AG04450 (cell line): ENCODE data around the gene GRIA4. TPM values are rescaled to one million over a fixed set of nuclear protein-coding genes. Genes with fewer than 3 reads are reported as not detected.

Experiments used
- CTCF ChIA-PET: fragments of 300-600, 350-600 bp; formaldehyde crosslinking; extraction: SDS; loops from one replicate; lab custom pipeline; 2022; ENCODE audit warnings: antibody characterized with exemption, inconsistent platforms; lab: Charles Lee
- POLR2A ChIA-PET: fragments of 350-600 bp; formaldehyde crosslinking; extraction: SDS; loops from one replicate; lab custom pipeline; 2021; ENCODE audit warnings: antibody characterized with exemption, inconsistent platforms; lab: Yijun Ruan, JAX
- DNase-seq: peaks from one replicate; pipeline ENCODE4 v3.0.0-alpha.2; 2011; ENCODE audit warnings: low read depth, low spot score
- H3K27ac ChIP-seq: one replicate; pipeline ENCODE4 v1.5.1; 2012; ENCODE audit warnings: low read depth, low read length, control low read depth
- H3K27me3 ChIP-seq: one replicate; pipeline ENCODE4 v1.6.0; 2012; ENCODE audit warnings: low read length; ENCODE audit not compliant: control insufficient read depth, insufficient read depth
- H3K4me3 ChIP-seq: 2 replicates; pipeline ENCODE4 v1.5.1; 2011; ENCODE audit warnings: mild to moderate bottlenecking, low read depth, low read length, control low read depth
- H3K9me3 ChIP-seq: 2 replicates; pipeline ENCODE4 v1.5.1; 2012; ENCODE audit warnings: low read length; ENCODE audit not compliant: control insufficient read depth, insufficient read depth
- polyA plus RNA-seq: library from polyadenylated mRNA; depleted of rRNA; stranded (reverse); fragments of >200 nt; gene quantifications from 2 replicates; pipeline ENCODE4 v1.2.3, GENCODE V29; 2011
- TF ChIP-seq, protein P1 (sequence below): IDR thresholded peaks from 2 replicates; pipeline ENCODE4 v1.5.1; 2011; ENCODE audit warnings: low read depth, low read length, control low read depth, inconsistent platforms

Gene GRIA4
- polyA plus RNA-seq, 1 experiment: 0.64 TPM

DNA sequence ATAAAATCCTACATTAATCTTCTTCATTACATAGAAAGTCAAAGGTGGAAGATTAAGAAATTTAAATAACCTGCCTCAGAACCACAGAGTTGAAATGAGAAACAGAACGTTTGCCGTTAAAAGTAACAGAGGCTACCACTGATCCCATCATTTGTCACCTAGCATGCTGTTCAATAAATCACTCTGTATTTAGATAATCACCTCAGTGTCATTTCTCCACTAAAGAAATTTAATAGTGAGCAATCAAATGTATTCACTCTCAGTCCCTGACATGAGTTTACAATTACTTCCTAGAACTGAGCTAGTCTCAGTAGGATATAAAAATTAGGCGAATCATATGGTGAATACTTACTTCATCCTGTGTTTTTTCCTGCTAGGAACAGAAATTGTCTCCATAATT lies 242.5 kb downstream of the GRIA4 start:
- no peak for DNase-seq
- TF ChIP-seq, protein P1, sequence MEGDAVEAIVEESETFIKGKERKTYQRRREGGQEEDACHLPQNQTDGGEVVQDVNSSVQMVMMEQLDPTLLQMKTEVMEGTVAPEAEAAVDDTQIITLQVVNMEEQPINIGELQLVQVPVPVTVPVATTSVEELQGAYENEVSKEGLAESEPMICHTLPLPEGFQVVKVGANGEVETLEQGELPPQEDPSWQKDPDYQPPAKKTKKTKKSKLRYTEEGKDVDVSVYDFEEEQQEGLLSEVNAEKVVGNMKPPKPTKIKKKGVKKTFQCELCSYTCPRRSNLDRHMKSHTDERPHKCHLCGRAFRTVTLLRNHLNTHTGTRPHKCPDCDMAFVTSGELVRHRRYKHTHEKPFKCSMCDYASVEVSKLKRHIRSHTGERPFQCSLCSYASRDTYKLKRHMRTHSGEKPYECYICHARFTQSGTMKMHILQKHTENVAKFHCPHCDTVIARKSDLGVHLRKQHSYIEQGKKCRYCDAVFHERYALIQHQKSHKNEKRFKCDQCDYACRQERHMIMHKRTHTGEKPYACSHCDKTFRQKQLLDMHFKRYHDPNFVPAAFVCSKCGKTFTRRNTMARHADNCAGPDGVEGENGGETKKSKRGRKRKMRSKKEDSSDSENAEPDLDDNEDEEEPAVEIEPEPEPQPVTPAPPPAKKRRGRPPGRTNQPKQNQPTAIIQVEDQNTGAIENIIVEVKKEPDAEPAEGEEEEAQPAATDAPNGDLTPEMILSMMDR: no peak
- H3K27me3 ChIP-seq: no peaks in the 10 kb centered on the region
- H3K4me3 ChIP-seq: no peak overlapping the region
- POLR2A ChIA-PET: no interaction called here
- H3K27ac ChIP-seq: no peak overlapping the region
- no peaks in the 10 kb centered on the region for H3K9me3 ChIP-seq
- CTCF ChIA-PET: interaction anchor here (5.9 kb wide), 1 partner anchor 11 kb away, joined by 45 read pairs; no protein-coding TSS in a partner anchor

DNA sequence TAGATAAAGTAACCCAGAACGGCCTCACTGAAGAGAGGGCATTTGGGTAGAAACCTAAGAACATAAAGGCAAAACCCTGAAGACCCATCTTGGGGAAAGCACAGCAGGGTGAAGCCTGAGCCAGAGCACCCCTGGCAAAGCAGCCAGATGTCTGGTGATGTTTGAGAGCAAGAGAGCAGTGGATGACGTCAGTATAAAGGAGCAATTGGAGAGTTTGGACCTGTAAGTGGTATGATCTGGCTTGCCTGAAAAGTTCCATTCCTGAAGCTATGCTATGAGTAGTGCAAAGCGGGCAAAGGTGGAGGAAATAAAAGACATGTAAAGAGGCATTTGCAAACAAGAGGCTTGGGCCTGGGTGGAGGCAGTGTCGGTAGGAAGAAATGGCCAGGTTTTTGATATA lies 244.4 kb downstream of the GRIA4 start:
- H3K4me3 ChIP-seq: no peak overlapping the region
- ChIA-PET CTCF (interaction anchor here (5.9 kb wide), 1 partner anchor 9 kb away, joined by 45 read pairs; no protein-coding TSS in a partner anchor), POLR2A (no interaction called here)
- no peak for DNase-seq
- TF ChIP-seq, protein P1: no peak
- no peaks in the 10 kb centered on the region for H3K9me3 ChIP-seq
- H3K27me3 ChIP-seq: no peaks in the 10 kb centered on the region
- no peak overlapping the region for H3K27ac ChIP-seq

DNA sequence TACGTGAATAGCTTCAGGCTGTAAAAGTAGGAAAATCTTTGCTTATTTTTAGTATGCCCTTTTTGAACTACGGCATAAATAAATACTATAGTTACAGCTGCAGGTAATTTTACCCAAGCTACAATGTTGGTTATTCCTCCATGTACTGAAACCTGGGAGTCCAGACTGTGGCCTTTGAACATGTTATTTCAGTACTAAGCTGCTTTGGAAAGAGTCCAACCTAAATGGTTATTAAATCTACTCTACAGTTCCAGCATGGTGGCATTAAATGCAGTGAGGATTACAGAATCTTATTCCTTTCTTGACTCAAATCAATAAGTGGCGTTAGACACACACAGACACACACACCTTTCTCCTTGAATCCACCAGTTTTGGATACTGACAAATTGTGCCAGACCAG lies 247.1 kb downstream of the GRIA4 start:
- Histone ChIP-seq H3K27ac (no peak overlapping the region), H3K27me3 (no peaks in the 10 kb centered on the region), H3K4me3 (no peak overlapping the region), H3K9me3 (no peaks in the 10 kb centered on the region)
- ChIA-PET CTCF (no interaction called here), POLR2A (no interaction called here)
- TF ChIP-seq, protein P1: no peak
- DNase-seq: no peak

DNA sequence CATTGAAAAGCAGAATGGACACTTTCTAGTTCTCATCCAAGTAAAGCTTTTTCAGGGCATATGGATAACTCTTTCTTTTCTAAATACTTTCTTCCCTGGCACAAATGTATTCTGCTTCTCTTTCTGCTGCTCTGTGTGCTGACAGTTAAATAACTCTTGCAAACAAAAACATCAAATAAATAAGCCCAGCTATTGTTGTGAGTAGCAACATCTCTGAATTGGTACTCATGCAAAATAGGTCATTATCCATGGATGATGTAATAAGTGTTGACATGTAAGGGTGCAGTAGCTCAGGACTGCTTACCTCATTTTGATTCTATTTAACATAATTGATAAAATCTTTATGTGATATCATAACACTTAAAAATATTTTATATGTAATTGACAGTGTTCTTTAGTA lies 247.9 kb downstream of the GRIA4 start:
- ChIA-PET POLR2A (no interaction called here), CTCF (no interaction called here)
- H3K27ac ChIP-seq: no peak overlapping the region
- TF ChIP-seq, protein P1: no peak
- H3K9me3 ChIP-seq: no peaks in the 10 kb centered on the region
- H3K27me3 ChIP-seq: no peaks in the 10 kb centered on the region
- DNase-seq: no peak
- H3K4me3 ChIP-seq: no peak overlapping the region

DNA sequence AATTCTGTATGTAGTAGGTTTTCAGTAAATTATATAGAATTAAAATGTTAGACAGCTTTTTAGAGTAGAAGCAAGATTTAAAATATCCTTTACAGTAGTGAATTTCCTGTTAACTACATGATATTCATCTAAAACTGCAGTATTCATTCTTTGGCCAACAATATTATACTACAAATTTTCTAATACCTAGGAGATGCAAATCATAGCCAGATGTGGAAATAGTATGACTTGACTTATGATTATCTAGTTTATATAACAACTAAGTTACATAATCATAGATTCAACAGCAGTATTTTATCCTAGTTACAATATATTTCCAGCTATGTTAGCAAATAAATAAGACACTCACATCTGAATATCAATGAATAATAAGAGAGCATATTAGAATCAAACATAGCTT lies 249.0 kb downstream of the GRIA4 start:
- Histone ChIP-seq H3K4me3 (no peak overlapping the region), H3K27me3 (no peaks in the 10 kb centered on the region), H3K9me3 (no peaks in the 10 kb centered on the region), H3K27ac (no peak overlapping the region)
- CTCF ChIA-PET: no interaction called here
- no peak for DNase-seq
- POLR2A ChIA-PET: no interaction called here
- TF ChIP-seq, protein P1: no peak
